Measurements from ENCODE around the gene TIMELESS.
"Not testable (repeated sequence)": the region's sequence is repeated elsewhere in the genome, so short reads cannot be mapped to it uniquely, and the experiment has no call there.

TIMELESS gene

DNA sequence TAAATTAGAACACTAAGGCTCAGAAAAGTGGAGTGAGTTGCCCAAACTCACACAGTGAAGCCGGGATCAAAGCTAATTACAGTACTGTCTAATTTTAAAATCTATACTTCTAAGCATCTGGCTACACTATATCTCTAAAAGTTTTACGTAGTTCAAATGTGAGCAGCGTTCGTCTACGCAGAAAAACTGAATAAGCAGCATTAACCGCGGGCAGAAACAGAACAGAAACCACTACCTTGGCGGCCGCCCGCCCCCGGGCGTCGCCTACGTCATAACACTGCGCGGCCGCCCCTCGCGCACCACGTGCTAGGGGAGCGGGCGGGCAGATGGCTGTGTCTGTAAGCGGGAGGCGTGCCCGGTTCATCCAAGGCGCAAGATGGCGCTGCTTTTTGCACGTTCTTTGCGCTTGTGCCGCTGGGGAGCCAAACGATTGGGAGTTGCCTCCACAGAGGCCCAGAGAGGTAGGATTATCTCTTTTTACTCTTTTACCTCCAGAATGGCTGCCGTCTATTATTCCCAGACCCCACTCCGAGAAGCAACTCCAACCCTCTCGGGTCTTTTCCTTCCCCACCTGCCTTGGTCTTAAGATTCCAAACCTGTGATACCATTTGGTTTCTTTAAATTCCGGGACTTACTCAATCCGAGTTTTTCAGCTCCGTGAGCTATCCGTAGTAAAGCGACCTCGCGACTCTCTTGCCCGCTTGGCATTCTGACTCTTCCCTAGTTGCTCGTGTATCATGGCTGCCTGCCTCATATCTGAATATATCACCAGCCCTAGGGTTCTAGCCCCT lies 19.2 kb upstream of the TIMELESS start, which contains the start of gene SPRYD4:
TSS of gene SPRYD4 (plus strand) at position 363 of the 791 bp plus-strand sequence. CDS start at position 377, 14 bp downstream.
- DNase-seq (ENCODE audit: low spot score): peak; percentile 97

DNA sequence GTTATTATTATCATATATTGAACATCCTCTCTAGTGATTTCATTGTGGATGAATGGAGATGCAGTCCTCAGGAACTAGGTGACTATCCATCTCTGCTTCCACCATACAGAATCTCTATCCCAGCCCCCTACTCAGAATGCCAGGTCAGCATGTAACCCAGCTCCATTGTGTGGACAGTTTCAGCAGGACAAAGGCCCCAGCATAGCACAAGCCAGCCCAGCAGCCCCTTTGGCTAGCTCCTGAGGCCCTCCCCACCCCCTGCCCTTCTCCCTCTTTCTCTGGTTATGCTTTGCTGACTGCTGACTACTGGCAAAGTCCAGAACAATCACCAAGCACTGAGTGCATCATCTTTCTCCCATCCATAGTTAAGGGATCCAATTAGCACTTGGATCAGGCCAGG lies 13.3 kb upstream of the TIMELESS start:
- peak; percentile 61 for DNase-seq (ENCODE audit: low spot score)

DNA sequence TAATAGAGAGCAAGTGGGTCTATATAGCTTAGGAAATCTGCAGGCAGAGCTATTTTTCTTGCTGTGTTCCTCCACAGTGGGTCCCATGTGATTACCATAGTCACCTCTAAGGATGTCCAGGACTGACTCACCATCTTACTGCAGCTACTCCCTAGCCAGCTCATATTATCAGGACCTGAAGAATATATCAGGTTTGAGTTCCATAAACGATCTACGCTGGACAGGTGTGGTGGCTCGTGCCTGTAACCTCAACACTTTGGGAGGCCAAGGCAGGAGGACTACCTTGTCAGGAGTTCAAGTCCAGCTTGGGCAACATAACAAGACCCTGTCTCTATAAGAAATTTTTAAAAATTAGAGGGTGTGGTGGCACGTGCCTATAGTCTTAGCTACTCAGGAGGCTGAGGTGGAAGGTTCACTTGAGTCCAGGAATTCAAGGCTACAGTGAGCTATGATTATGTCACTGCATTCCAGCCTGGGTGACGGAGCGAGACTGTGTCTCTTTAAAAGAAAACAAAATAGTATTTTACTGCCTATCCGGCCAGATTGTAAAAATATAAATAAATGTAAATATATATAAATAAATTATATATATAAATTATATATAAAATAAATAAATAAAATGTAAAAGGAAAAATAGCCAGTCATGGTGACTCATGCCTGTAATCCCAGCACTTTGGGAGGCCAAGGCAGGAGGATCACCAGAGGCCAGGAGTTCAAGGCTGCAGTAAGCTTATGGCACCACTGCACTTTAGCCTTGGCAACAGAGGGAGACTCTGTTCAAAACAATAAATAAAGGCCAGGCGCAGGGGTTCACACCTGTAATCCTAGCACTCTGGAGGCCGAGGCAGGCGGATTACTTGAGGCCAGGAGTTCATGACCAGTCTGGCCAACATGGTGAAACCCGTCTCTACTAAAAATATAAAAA lies 12.3 kb upstream of the TIMELESS start:
- no peak for DNase-seq (ENCODE audit: low spot score)

DNA sequence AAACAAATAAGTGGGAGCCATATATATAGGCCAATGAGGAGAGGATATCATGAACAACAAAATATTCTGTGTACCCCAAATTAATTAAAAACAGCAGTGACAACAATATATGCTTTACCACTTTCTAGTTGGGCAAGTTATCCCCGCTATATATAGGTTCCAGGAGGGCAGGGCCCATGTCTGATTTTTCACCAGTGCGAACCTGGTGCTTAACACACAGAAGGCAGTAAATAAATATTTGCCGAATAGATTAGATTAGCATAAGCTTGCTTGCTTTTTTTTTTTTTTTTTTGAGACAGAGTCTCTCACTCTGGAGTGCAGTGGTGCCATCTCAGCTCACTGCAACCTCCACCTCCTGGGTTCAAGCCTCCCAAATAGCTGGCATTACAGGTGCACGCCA lies 8.6 kb upstream of the TIMELESS start:
- no peak for DNase-seq (ENCODE audit: low spot score)

DNA sequence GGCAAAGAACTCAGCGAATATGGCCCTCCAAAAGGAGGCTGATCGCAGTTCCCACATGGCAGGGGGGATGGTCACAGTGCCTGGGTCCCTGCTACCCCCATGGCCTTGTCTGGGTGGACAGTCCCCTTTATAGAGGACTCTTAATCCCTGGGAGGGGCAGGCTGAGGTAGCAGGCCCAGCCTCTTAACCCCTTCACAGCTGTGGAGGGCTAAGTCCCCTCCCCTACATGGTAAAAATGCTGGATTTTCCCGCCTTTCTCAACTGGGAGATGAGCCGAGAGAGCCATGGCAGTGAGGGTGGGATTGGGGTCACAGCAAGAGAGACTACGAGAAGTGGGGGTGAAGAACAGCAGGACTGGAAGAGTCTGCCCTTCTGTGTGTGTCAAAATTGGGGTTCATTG lies 5.3 kb upstream of the TIMELESS start, which contains the start of gene MIP:
TSS of gene MIP (minus strand) at position 101 of the 400 bp plus-strand sequence. CDS start at position 57, 44 bp downstream.
- no peak for DNase-seq (ENCODE audit: low spot score)

DNA sequence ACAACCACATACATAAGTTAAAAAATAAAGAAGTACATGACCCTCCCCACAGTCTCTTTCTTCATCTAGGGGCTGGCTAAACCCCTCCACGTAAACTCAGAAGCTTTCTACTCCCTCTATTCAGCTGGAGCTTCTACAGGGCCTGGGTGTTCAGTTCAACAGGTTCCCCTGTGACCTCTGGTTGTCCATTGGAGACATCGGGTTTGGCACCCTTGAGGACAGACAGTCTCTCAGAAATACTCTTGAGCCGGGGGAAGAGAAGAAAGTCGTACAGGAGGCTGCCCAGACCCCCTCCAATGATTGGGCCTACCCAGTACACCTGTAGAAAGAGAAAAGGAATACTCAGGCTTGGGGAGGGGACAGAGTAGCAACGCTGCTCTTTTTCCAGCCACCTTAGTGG lies 1.9 kb upstream of the TIMELESS start:
- DNase-seq (ENCODE audit: low spot score): no peak

DNA sequence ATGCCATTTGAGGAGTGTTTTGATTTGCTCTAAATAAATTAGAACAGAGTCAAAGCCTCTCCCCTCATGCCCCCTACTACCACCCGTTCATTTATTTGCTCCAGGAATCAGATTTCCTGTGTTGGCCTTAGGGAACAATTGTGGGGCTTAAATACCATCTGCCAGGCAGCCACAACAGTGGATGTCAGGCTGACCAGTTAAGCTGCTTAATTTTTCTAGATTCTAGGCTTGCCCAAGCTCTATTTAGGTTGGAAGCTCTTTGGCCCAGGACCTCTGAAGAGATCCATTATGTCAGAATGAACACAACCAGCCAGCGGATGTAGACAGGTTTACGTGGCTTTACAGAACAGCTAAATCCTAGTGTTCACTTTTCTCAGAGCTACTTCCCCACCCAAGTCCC lies 1.0 kb upstream of the TIMELESS start:
- no peak for DNase-seq (ENCODE audit: low spot score)

DNA sequence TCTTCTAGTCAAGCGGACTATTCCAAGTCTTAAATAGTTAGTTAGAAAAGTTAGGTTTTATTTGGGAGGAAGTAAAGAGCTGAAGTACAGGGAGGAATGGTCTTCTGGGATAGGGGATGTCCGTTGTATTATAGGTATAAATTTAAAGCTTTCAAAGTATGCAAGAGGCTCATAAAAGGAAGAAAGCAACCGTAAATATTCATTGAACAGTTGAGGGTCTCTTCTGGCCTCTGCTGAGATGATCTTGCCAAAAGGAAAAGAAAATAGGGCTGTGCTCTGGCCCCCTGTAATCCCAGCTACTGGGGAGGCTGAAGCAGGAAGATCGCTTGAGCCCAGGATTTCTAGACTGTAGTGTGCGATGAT lies 377 bp upstream of the TIMELESS start:
- DNase-seq (ENCODE audit: low spot score): no peak

DNA sequence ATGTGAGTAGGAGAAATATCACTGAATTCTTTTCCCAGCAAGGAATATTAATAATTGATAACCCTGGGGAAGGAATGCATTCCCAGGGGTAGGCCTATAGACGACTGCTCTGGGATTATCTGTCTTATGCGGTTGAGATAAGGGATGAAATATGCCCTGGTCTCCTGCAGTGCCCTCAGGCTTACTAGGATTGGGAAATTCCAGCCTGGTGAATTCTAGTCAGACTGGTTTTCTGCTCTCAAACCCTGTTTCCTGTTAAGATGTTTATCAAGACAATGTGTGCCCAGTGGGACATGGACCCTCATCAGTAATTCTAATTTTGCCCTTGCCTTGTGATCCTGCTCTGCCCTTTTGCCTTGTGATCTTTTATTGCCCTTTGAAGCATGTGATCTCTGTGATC lies 6.0 kb downstream of the TIMELESS start:
- not testable (repeated sequence) for DNase-seq (ENCODE audit: low spot score)

DNA sequence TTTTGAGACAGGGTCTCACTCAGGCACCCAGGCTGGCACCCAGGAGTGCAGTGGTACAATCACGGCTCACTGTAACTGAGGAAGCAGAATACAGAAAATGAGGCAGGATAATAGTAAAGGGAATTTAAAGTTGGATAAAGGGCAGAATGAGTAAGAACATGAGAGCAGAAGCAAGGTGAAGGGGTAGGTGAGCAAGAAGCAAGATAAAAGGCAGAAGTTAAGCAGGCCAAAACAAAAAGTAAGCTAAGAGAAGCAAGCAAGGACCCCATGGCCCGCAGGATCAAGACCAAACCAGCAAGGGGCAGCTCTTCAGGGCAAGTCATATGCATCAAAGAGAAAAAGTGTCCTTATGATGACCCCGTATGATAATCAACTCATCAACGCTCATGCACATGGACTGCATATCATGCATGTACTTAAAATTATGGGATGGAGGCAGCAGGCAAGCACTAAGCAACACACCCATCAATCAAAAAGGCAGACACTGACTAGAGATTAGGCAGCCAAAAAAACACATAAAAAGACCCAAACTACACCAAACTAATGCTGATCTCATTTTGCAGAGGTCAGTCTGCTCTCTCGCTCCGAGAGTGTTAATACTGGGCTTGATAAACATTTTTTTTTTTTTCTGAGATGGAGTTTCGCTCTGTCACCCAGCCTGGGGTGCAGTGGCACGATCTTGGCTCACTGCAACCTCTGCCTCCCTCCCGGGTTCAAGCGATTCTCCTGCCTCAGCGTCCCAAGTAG lies 11.6 kb downstream of the TIMELESS start:
- DNase-seq (ENCODE audit: low spot score): no peak

DNA sequence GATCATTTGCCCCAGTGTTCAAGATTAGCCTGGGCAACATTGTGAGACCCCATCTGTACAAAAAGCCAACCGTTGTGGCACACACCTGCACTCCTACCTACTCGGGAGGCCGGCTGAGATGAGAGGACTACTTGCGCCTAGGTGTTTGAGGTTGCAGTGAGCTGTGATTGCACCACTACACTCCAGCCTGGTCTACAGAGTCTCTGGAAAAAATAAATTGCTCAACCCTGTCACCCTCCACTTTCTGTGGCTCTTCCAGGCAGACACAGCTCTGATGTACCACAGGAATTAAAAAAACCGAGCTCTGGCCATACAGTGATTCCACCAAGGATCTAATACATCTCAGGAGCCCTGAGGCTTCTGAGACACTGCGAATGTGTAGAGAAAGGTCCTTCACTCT lies 14.4 kb downstream of the TIMELESS start:
- DNase-seq (ENCODE audit: low spot score): no peak

DNA sequence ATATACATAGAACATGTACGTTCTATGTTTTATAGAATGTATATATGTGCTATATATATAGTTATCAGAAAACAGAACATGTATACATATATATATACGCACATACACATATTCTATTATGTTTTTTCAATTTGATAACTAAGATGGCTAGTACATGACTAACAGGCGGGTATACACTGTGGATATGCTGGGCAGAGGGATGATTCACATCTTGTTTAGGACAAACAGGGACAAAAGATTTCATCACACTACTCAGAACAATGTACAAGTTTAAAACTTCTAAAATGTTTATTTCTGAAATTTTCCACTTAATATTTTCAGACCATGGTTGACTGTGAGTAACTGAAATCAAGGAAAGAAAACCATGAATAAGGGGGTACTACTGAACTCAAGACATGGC lies 17.4 kb downstream of the TIMELESS start:
- DNase-seq (ENCODE audit: low spot score): no peak

DNA sequence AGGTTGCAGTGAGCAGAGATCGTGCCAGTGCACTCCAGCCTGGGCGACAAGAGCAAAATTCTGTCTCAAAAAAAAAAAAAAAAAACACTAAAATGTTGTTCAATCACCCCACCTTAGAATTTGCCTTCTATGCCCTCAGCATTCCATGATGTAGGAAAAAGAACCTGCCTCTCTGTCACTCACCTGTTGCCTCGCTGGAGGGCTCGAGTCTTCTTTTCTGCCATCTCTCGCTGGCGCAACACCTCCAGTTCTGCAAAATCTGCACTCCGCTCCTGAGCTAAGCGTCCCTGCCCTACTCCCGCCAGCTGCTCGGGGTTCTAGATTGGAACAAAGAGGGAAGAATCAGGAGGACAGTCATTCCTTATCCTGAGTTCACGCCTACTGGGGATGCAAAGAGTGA lies 17.9 kb downstream of the TIMELESS start:
- no peak for DNase-seq (ENCODE audit: low spot score)

DNA sequence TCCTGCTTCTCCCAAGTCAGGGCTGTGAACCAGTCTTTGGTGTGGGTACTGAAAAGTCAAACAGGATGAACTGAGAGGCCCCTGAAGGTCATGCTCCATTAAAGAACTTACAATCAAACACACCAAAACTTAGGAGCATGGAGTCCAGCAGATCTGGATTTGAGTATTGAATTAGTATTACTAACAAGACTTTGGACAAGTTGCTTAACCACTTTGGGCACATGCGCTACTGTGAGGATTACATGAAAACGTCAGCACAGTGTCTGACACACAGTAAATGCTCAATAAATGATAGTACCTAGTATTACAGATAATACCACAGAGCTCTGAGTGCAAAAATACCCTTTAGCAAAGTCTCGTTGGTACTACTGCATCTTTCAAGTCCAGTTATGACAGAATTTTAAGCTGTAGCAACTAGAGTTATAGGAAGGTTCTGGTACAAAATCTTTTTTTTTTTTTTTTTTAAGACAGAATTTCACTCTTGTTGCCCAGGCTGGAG lies 23.2 kb downstream of the TIMELESS start:
- DNase-seq (ENCODE audit: low spot score): no peak

DNA sequence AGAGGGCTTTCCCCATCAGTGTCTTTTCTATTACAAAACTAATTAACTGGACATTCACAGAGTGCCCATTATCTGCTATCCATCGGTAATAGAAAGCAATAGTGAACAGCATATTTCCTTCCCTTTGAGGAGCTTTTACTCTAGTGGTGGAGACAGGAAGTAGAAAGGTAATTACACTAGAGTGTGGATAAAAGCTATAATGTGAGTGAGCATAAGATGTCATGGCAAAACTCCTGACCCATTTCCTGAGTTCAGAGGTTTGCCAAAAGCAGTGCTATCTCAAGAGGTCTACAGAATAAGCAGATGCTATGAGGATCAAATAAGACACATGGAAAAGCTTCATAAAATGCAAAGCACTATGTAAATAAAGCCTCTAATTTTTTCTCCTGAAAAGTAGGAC lies 24.0 kb downstream of the TIMELESS start:
- no peak for DNase-seq (ENCODE audit: low spot score)

DNA sequence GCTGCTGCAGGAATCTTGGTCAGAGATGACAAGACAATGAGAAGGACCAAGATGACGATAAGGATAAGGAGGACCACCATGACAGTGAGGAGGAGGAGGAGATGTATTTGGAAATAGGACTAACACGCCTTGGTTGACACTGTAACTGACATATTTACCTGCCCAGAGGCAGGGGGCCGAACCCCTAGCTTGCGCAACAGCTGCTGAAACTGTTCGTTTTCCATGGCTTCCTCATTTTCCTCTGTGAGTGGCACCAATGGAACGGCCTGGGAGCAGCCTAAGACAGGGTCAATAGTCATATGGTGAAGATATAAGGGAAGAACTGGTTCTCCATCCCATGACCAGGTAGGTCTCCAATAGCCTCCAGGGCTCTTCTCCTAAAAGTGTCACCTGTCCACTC lies 28.8 kb downstream of the TIMELESS start:
- DNase-seq (ENCODE audit: low spot score): no peak

DNA sequence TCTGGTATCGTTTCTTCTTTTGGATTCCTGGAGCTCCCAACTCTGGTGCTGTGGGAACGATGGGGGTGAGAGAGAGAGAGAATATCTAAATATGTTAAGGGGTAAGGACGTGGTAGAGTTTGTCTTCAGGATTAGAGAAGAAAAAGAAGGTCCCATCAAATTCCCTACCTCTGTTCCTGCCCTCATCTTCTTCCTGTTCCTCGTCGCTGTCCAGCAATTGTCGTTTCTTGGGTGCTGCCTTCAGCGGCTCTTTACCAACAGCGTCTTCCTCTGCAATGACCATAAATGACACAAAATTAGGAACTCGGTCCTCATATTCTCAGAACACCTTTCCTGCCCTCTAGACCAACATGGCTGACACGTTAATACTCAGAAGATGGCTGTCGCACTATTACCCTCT lies 31.5 kb downstream of the TIMELESS start:
- DNase-seq (ENCODE audit: low spot score): no peak

DNA sequence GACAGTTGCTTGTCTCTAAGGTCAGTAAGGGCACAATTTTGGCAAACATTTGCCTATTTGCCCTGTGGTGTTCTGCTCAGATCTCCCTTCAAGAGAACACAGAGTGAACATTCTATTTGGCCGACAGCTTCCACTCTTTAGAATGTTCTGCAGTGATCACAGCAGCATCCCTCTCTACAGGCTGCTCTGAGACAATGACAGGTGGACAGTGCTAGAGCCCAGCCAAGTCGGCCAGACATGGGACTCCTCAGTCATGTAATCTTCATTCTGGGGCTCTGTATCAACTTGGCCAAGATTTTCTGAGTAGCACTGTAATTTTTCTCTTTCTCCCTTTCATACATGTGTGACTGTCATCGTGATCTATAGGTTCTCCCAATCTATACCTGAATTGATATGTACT lies 34.8 kb downstream of the TIMELESS start:
- no peak for DNase-seq (ENCODE audit: low spot score)

DNA sequence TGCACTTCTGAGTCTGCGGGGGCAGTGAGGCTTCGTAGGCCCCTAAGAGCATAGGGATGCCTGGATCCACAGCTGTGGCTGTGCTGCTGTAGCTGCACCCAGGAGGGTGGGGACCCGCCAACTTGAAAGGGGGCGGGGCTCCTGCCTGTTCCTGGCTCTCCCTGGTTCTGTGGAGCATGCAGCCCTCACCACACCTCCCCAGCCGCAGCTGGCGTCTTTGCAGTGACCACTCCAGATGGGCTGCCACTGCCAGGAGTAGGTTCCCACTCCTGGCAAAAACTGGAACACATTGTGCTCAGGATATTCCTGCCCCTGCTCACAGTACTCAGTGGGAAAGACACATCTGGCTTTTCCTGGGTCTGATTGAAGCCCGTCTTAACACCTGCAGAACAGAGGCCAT lies 35.8 kb downstream of the TIMELESS start:
- peak; percentile 32 for DNase-seq (ENCODE audit: low spot score)

DNA sequence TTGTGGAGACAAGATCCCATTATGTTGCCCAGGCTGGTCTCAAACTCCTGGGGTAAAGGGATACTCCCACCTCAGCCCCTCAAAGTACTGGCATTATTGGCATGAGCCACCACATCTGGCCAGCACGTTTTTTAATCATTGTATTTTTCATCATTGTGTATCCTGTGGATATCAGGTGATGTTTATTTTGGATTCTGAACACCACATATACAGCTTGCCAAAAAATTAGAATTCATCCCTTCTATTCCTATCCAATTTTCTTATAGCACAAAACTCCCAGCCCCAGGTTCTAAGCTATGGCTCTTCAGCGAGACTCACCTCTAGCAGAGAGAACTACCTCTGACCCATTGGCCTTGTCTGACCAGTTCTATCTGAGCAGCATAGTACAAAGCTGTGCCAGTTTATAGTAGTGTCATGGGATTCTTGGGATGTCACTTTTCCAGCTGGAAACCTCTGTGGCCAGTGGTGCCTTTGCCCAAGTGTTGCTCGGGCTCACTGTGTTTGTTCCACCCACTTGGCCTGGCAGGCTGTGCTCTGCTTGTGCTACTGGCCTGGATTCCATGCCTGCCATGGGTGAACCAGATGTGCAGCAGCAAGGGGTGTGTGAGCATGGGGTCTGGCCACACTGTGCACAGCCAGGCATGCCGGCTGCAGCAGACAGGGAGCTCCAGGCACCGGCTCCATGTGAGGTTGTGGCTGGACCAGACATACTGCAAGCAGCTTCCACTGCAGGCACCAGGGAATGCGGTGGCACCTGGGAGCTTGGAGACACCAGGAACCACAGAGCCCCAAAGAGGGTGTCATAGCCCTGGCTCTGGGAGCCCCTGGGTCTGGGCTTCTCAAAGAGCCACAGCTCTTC lies 37.2 kb downstream of the TIMELESS start:
- no peak for DNase-seq (ENCODE audit: low spot score)

DNA sequence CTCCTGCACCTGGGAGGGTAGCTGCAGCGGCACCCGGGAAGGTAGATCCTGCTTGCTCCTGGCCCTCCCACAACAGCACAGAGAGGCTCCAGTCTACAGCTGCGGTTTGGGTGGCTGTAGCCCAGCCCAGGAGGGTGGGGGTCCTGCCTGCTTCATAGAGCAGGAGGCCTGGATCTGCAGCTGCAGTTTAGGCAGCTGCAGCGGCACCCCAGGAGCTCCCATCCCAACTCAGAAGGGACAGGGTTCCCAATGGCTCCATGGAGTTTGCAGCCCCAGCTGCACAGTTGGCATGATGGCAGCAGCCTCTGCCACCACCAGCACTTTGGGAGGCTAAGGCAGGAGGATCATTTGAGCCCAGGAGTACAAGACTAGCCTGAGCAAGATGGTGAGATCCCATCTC lies 38.5 kb downstream of the TIMELESS start:
- no peak for DNase-seq (ENCODE audit: low spot score)
